Astrocyte of the cerebellum (primary cell): ENCODE results near the gene HNRNPLL.
A peak's percentile ranks its signal among the peaks of the same experiment; 100 is the strongest.

Experiments
- DNase-seq: peaks from one replicate; pipeline ENCODE4 v3.0.0-alpha.2; 2011; ENCODE audit warnings: low read depth
- H3K4me3 ChIP-seq: 2 replicates; pipeline ENCODE4 v1.5.1; 2011; ENCODE audit warnings: mild to moderate bottlenecking, low read depth, low read length, moderate library complexity
- CTCF ChIP-seq: IDR thresholded peaks from 2 replicates; pipeline ENCODE4 v1.5.1; 2012; ENCODE audit warnings: low read length, low read depth, moderate library complexity, mild to moderate bottlenecking; ENCODE audit errors: missing control alignments
- in situ Hi-C: cut with HindIII; loops from 2 replicates; pipeline ENCODE4 v1.10.0; 2017; ENCODE audit warnings: low sequenced_read_pairs

HNRNPLL gene

GRCh38 chr2:38601463-38602135 lies 1.1 kb downstream of the HNRNPLL start:
- in situ Hi-C loops: no loop called here
- no peak for DNase-seq
- H3K4me3 ChIP-seq: peak overlapping the region; percentile 87
- no peak for TF ChIP-seq CTCF

GRCh38 chr2:38600921-38601455 lies 1.7 kb downstream of the HNRNPLL start:
- in situ Hi-C loops: no loop called here
- no peak for DNase-seq
- peak overlapping the region; percentile 87 for H3K4me3 ChIP-seq
- no peak for TF ChIP-seq CTCF

- no peak for DNase-seq
- H3K4me3 ChIP-seq: peak overlapping the region; percentile 87
- TF ChIP-seq CTCF: no peak
- in situ Hi-C loops: no loop called here
These were observed 2.4 kb downstream of the HNRNPLL start for GRCh38 chr2:38600242-38600891.

GRCh38 chr2:38599706-38600105 lies 3.0 kb downstream of the HNRNPLL start:
- in situ Hi-C loops: no loop called here
- DNase-seq: no peak
- no peak for TF ChIP-seq CTCF
- H3K4me3 ChIP-seq: peak overlapping the region; percentile 87

GRCh38 chr2:38598991-38599295 lies 3.8 kb downstream of the HNRNPLL start:
- no peak for DNase-seq
- H3K4me3 ChIP-seq: no peak overlapping the region
- in situ Hi-C loops: no loop called here
- TF ChIP-seq CTCF: no peak

GRCh38 chr2:38598200-38598990 lies 4.3 kb downstream of the HNRNPLL start:
- TF ChIP-seq CTCF: no peak
- no peak for DNase-seq
- in situ Hi-C loops: no loop called here
- H3K4me3 ChIP-seq: no peak overlapping the region
